Astrocyte of the cerebellum (primary cell): Measurements from ENCODE around the gene FHL2.

ENCODE experiments used
- DNase-seq: peaks from one replicate; pipeline ENCODE4 v3.0.0-alpha.2; 2011; ENCODE audit warnings: low read depth
- H3K4me3 ChIP-seq: 2 replicates; pipeline ENCODE4 v1.5.1; 2011; ENCODE audit warnings: mild to moderate bottlenecking, low read depth, low read length, moderate library complexity
- in situ Hi-C: cut with HindIII; loops from 2 replicates; pipeline ENCODE4 v1.10.0; 2017; ENCODE audit warnings: low sequenced_read_pairs
- TF ChIP-seq, protein P1 (sequence below): IDR thresholded peaks from 2 replicates; pipeline ENCODE4 v1.5.1; 2012; ENCODE audit warnings: low read length, low read depth, moderate library complexity, mild to moderate bottlenecking; ENCODE audit errors: missing control alignments

The FHL2 gene

GRCh38 chr2:105406221-105406620, 7.4 kb upstream of the FHL2 start:
- no peak overlapping the region for H3K4me3 ChIP-seq
- TF ChIP-seq, protein P1, sequence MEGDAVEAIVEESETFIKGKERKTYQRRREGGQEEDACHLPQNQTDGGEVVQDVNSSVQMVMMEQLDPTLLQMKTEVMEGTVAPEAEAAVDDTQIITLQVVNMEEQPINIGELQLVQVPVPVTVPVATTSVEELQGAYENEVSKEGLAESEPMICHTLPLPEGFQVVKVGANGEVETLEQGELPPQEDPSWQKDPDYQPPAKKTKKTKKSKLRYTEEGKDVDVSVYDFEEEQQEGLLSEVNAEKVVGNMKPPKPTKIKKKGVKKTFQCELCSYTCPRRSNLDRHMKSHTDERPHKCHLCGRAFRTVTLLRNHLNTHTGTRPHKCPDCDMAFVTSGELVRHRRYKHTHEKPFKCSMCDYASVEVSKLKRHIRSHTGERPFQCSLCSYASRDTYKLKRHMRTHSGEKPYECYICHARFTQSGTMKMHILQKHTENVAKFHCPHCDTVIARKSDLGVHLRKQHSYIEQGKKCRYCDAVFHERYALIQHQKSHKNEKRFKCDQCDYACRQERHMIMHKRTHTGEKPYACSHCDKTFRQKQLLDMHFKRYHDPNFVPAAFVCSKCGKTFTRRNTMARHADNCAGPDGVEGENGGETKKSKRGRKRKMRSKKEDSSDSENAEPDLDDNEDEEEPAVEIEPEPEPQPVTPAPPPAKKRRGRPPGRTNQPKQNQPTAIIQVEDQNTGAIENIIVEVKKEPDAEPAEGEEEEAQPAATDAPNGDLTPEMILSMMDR: no peak
- in situ Hi-C loops: no loop called here
- DNase-seq: no peak

DNA sequence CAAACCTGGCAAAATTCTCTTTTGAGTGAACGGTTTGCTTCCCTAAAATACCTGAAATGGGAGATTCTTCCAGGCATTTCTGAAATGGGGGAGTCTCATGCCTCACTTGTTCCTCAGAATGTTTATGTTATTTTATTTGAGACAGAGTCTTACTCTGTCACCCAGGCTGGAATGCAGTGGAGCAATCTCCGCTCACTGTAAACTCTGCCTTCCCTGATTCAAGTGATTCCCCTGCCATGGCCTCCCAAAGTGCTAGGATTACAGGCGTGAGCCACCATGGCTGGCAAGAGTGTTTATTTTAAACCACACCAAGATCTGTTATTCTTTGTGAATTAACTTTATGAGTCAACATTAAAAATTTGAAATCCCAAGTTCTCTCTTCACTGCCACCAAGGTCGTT, 6.4 kb upstream of the FHL2 start:
- in situ Hi-C loops: no loop called here
- H3K4me3 ChIP-seq: no peak overlapping the region
- TF ChIP-seq, protein P1: no peak
- no peak for DNase-seq

DNA sequence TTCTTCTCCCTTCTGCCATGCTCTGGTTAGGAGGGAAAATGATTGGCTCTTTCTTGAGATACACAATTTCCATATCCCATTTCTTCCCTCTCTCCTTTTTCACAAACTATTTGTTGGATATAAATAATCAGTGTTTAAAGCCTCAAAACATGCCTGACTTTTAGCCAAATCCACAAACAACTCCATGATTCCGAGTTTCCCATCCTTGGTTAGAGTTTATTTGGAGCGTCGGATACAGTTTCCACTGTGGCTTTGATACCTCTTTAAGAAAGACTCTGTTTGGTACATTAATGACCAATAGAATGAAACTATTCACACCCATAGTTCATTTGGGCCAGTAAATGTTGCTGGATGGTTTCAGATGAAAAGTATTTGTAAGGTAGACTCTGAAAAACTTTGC, 5.9 kb upstream of the FHL2 start:
- DNase-seq: no peak
- TF ChIP-seq, protein P1: no peak
- H3K4me3 ChIP-seq: no peak overlapping the region
- in situ Hi-C loops: no loop called here

GRCh38 chr2:105403783-105404698, 5.2 kb upstream of the FHL2 start:
- TF ChIP-seq, protein P1: peak; percentile 48
- no peak overlapping the region for H3K4me3 ChIP-seq
- DNase-seq: peak; percentile 59
- in situ Hi-C loops: no loop called here

DNA sequence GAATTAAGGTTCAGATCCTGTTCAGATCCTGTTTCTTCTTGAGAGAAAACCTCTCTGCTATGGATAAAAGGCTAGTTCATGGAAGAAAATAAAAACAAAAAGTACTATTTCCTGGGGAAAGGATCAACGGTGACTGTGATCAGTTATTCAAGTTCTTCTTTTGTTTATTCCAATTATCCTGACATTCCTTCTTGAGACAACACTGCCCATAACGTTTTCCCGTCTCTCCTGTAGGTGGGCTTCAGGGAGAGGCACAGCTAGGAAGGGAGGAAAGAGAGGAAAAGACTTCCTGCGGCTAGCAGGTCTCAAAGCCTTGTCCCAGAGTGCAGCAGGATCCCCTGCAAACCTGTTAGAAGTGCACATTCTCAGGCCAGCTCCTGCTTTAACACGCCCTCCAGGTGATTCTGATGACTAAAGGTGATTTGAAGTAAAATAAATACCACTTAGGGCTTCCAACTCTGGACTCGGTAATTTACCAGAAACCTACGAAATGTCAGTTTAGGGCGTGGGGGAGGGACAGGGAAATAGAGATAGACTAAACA, 4.5 kb upstream of the FHL2 start:
- in situ Hi-C loops: no loop called here
- DNase-seq: no peak
- TF ChIP-seq, protein P1: no peak
- no peak overlapping the region for H3K4me3 ChIP-seq

GRCh38 chr2:105402809-105403208, 4.0 kb upstream of the FHL2 start:
- TF ChIP-seq, protein P1: no peak
- DNase-seq: no peak
- in situ Hi-C loops: no loop called here
- no peak overlapping the region for H3K4me3 ChIP-seq
